GM10266 (cell line): ENCODE results near the gene KIF14.

Source experiments
- DNase-seq: peaks from one replicate; pipeline ENCODE4 v3.0.0; 2012; ENCODE audit errors: extremely low spot score
- CTCF ChIP-seq: IDR thresholded peaks from 2 replicates; pipeline ENCODE4 v1.5.1; 2012; ENCODE audit warnings: mild to moderate bottlenecking, low read depth; ENCODE audit not compliant: control insufficient read depth, insufficient read depth; ENCODE audit errors: missing control alignments

Gene KIF14

GRCh38 chr1:200660719-200661118, 40.2 kb upstream of the KIF14 start:
- DNase-seq, result no peak
- no peak for TF ChIP-seq CTCF

GRCh38 chr1:200659269-200659668, 38.7 kb upstream of the KIF14 start:
- no peak for TF ChIP-seq CTCF
- no peak for DNase-seq

- no peak for TF ChIP-seq CTCF
- DNase-seq, result no peak
These were observed 37.7 kb upstream of the KIF14 start for GRCh38 chr1:200658037-200658818.

GRCh38 chr1:200654660-200655059, 34.1 kb upstream of the KIF14 start:
- peak; percentile 59 for DNase-seq

GRCh38 chr1:200653022-200653462, 32.5 kb upstream of the KIF14 start:
- no peak for TF ChIP-seq CTCF
- DNase-seq, result peak; percentile 15

More at GRCh38 chr1:200654660-200655059, 34.1 kb upstream of the KIF14 start:
- no peak for TF ChIP-seq CTCF

- no peak for TF ChIP-seq CTCF
- DNase-seq, result no peak
These were observed 31.8 kb upstream of the KIF14 start for GRCh38 chr1:200652378-200652777.

GRCh38 chr1:200646515-200646914, 26.0 kb upstream of the KIF14 start:
- TF ChIP-seq CTCF, result no peak
- no peak for DNase-seq
